Prostate gland (tissue), 2 donors: ENCODE measurements around the gene GSX2.

ENCODE experiments used
- CTCF ChIP-seq, 4 experiments: fragments of 200-600 bp in 2 of 4; fragments of 450-650 bp in 2 of 4; sonication (generic) in 2 of 4; IDR thresholded peaks; 1 replicate in 3 of 4; 2 replicates in 1 of 4; pipeline ENCODE4 v1.5.1; 2016 to 2019; ENCODE audit warnings: antibody characterized with exemption in 4 of 4, mild to moderate bottlenecking in 2 of 4, moderate library complexity in 2 of 4
- POLR2A ChIP-seq: fragments of 450-650 bp; IDR thresholded peaks from one replicate; pipeline ENCODE4 v1.6.1; 2016; ENCODE audit warnings: antibody characterized with exemption, mild to moderate bottlenecking

GRCh38 chr4:54104907-54105306, 4.9 kb downstream of the GSX2 start:
- TF ChIP-seq CTCF (IDR thresholded peaks at IDR 0.05), result no peak
- no peak for TF ChIP-seq POLR2A
